ENCODE measurements around the gene DESI1. TPM values are rescaled to one million over a fixed set of nuclear protein-coding genes. Genes with fewer than 3 reads are reported as not detected.
"Not testable (repeated sequence)": the region's sequence is repeated elsewhere in the genome, so short reads cannot be mapped to it uniquely, and the experiment has no call there.

DESI1 gene
- total RNA-seq, 1 donor from 2014 or later = 22.7 TPM

GRCh38 chr22:41574847-41575381, 45.9 kb downstream of the DESI1 start:
- no peak for TF ChIP-seq EZH2phosphoT487 (IDR thresholded peaks at IDR 0.05)
- no peak for TF ChIP-seq EZH2 (IDR thresholded peaks at IDR 0.05)
- TF ChIP-seq CTCF (IDR thresholded peaks at IDR 0.05) = no peak
- no peak overlapping the region for H3K4me3 ChIP-seq
- no peaks in the 10 kb centered on the region for H3K9me3 Mint-ChIP-seq
- H3K9me3 ChIP-seq (ENCODE audit: low read depth) = no peaks in the 10 kb centered on the region
- DNase-seq (ENCODE audit: low spot score) = no peak
- no peaks in the 10 kb centered on the region for H3K36me3 ChIP-seq
- H2AFZ ChIP-seq (replicated peaks) = no peak overlapping the region
- H4K20me1 ChIP-seq (ENCODE audit: low read depth) = no peaks in the 10 kb centered on the region
- H3K4me1 ChIP-seq = no peaks in the 10 kb centered on the region
- H3K4me2 ChIP-seq = no peak overlapping the region
- no peak overlapping the region for H3K27ac ChIP-seq
- H3K27ac Mint-ChIP-seq = no peak overlapping the region
- peaks cover 10% of the 10 kb centered on the region for H3K4me1 Mint-ChIP-seq
- no peaks in the 10 kb centered on the region for H3K79me2 ChIP-seq (ENCODE audit: low read depth)
- no peaks in the 10 kb centered on the region for H3F3A ChIP-seq (ENCODE audit: low read depth)
- peaks cover 14% of the 10 kb centered on the region for H3K27me3 Mint-ChIP-seq (ENCODE audit: insufficient read depth, low read depth)
- no peak overlapping the region for H3K9ac ChIP-seq
- no peaks in the 10 kb centered on the region for H3K27me3 ChIP-seq
- no peaks in the 10 kb centered on the region for H3K36me3 Mint-ChIP-seq
- H3K4me3 Mint-ChIP-seq = no peak overlapping the region

GRCh38 chr22:41573677-41574076, 47.2 kb downstream of the DESI1 start:
- Mint-ChIP-seq H3K9me3 (no peaks in the 10 kb centered on the region), H3K36me3 (no peaks in the 10 kb centered on the region), H3K27ac (no peak overlapping the region), H3K4me3 (no peak overlapping the region), H3K4me1 (peaks cover 19% of the 10 kb centered on the region), H3K27me3 (ENCODE audit: insufficient read depth, low read depth) (peaks cover 12% of the 10 kb centered on the region)
- H3K4me2 ChIP-seq = no peak overlapping the region
- H3K27me3 ChIP-seq = no peaks in the 10 kb centered on the region
- no peaks in the 10 kb centered on the region for H3K9me3 ChIP-seq (ENCODE audit: low read depth)
- no peaks in the 10 kb centered on the region for H3K79me2 ChIP-seq (ENCODE audit: low read depth)
- H4K20me1 ChIP-seq (ENCODE audit: low read depth) = no peaks in the 10 kb centered on the region
- DNase-seq (ENCODE audit: low spot score) = no peak
- H3K4me1 ChIP-seq = no peaks in the 10 kb centered on the region
- no peak overlapping the region for H3K4me3 ChIP-seq
- H3F3A ChIP-seq (ENCODE audit: low read depth) = no peaks in the 10 kb centered on the region
- no peaks in the 10 kb centered on the region for H3K36me3 ChIP-seq
- H3K27ac ChIP-seq = no peak overlapping the region
- no peak overlapping the region for H2AFZ ChIP-seq (replicated peaks)
- TF ChIP-seq EZH2phosphoT487 (IDR thresholded peaks at IDR 0.05) (no peak), CTCF (IDR thresholded peaks at IDR 0.05) (no peak), EZH2 (IDR thresholded peaks at IDR 0.05) (no peak)
- H3K9ac ChIP-seq = no peak overlapping the region

- not testable (repeated sequence) for H3K9me3 ChIP-seq (ENCODE audit: low read depth); H3K36me3 Mint-ChIP-seq; H3K27ac Mint-ChIP-seq; H3K4me3 ChIP-seq; H3K79me2 ChIP-seq (ENCODE audit: low read depth); H3K9ac ChIP-seq; H3K27ac ChIP-seq; DNase-seq (ENCODE audit: low spot score); H3K27me3 ChIP-seq; H3F3A ChIP-seq (ENCODE audit: low read depth); H4K20me1 ChIP-seq (ENCODE audit: low read depth); H3K4me2 ChIP-seq; H3K36me3 ChIP-seq; H3K9me3 Mint-ChIP-seq; H3K4me3 Mint-ChIP-seq; H3K4me1 ChIP-seq; H2AFZ ChIP-seq (replicated peaks)
- peaks cover 24% of the 10 kb centered on the region for H3K4me1 Mint-ChIP-seq
- peaks cover 12% of the 10 kb centered on the region for H3K27me3 Mint-ChIP-seq (ENCODE audit: insufficient read depth, low read depth)
Measured at GRCh38 chr22:41572305-41572704, 48.5 kb downstream of the DESI1 start.

- H2AFZ ChIP-seq (replicated peaks) = no peak overlapping the region
- no peaks in the 10 kb centered on the region for H3K9me3 Mint-ChIP-seq
- no peaks in the 10 kb centered on the region for H3K27me3 ChIP-seq
- H3K9ac ChIP-seq = no peak overlapping the region
- H3K27me3 Mint-ChIP-seq (ENCODE audit: insufficient read depth, low read depth) = peaks cover 12% of the 10 kb centered on the region
- no peak overlapping the region for H3K27ac ChIP-seq
- no peaks in the 10 kb centered on the region for H3K36me3 Mint-ChIP-seq
- peaks cover 19% of the 10 kb centered on the region for H3K4me1 Mint-ChIP-seq
- no peak for TF ChIP-seq EZH2phosphoT487 (IDR thresholded peaks at IDR 0.05)
- no peak for TF ChIP-seq CTCF (IDR thresholded peaks at IDR 0.05)
- TF ChIP-seq EZH2 (IDR thresholded peaks at IDR 0.05) = no peak
- DNase-seq (ENCODE audit: low spot score) = no peak
- no peaks in the 10 kb centered on the region for H3K36me3 ChIP-seq
- H3K4me3 Mint-ChIP-seq = no peak overlapping the region
- H3K4me2 ChIP-seq = no peak overlapping the region
- no peaks in the 10 kb centered on the region for H3F3A ChIP-seq (ENCODE audit: low read depth)
- no peaks in the 10 kb centered on the region for H3K79me2 ChIP-seq (ENCODE audit: low read depth)
- no peaks in the 10 kb centered on the region for H4K20me1 ChIP-seq (ENCODE audit: low read depth)
- no peaks in the 10 kb centered on the region for H3K9me3 ChIP-seq (ENCODE audit: low read depth)
- no peak overlapping the region for H3K4me3 ChIP-seq
- no peak overlapping the region for H3K27ac Mint-ChIP-seq
- H3K4me1 ChIP-seq = no peaks in the 10 kb centered on the region
Measured at GRCh38 chr22:41571786-41572185, 49.1 kb downstream of the DESI1 start.
